Measurements from ENCODE around the gene TNFRSF14. TPM values are rescaled to one million over a fixed set of nuclear protein-coding genes. Genes with fewer than 3 reads are reported as not detected.

Gene TNFRSF14
- total and polyA plus RNA-seq, 2 of the 13 experiments (the other 11 are each of a cell fraction or from before 2014, with no cell fraction given), result 11.9 to 49.9 TPM

GRCh38 chr1:2534687-2535441 is 21.3 kb upstream of the TNFRSF14 start (continued):
- no peak for TF ChIP-seq ZNF510 (CRISPR knock-in tag; IDR thresholded peaks at IDR 0.05; ENCODE audit: low read depth)
- TF ChIP-seq FOXJ3 (CRISPR knock-in tag; IDR thresholded peaks at IDR 0.05; ENCODE audit: borderline replicate concordance), result no peak
- TF ChIP-seq NR2F6 (IDR thresholded peaks at IDR 0.05), result no peak
- peak; percentile 22; the same call in 1 of the 2 replicates for TF ChIP-seq NR2F6 (CRISPR knock-in tag; IDR thresholded peaks at IDR 0.05)
- TF ChIP-seq ZNF318 (CRISPR knock-in tag; IDR thresholded peaks at IDR 0.05), result no peak
- TF ChIP-seq ZNF335 (CRISPR knock-in tag; IDR thresholded peaks at IDR 0.05), result no peak
- TF ChIP-seq ZNF687 (CRISPR knock-in tag; IDR thresholded peaks at IDR 0.05), result 0 out of 2 replicates have a peak, but pooled peaks have one; percentile 3
- peak; percentile 20; the same call in 1 of the 2 replicates for TF ChIP-seq PATZ1 (CRISPR knock-in tag; IDR thresholded peaks at IDR 0.05)

All from HepG2 (cell line).